B cell (primary cell): ENCODE results near the gene MAP3K21. TPM values are rescaled to one million over a fixed set of nuclear protein-coding genes. Genes with fewer than 3 reads are reported as not detected.

Source experiments
- ATAC-seq: fragments of 200-7000 bp; cut with Tn5 transposase; one replicate; pipeline ENCODE4 v1.10.0; 2021; ENCODE audit warnings: low read depth, mild to moderate bottlenecking, moderate number of reproducible peaks, moderate library complexity
- CTCF ChIA-PET: fragments of 350-600 bp; sonication (Branson Sonifier 250); formaldehyde crosslinking; loops from one replicate; lab custom pipeline; 2021; ENCODE audit warnings: antibody characterized with exemption, inconsistent platforms; lab: Charles Lee
- POLR2A ChIA-PET: fragments of 350-600 bp; sonication (Branson Sonifier 250); formaldehyde crosslinking; loops from one replicate; lab custom pipeline; 2021; ENCODE audit warnings: antibody characterized with exemption; lab: Charles Lee
- DNase-seq: peaks from one replicate; pipeline ENCODE4 v3.0.0; 2013
- H2AFZ ChIP-seq: 2 replicates; pipeline ENCODE4 v1.6.1; 2012; ENCODE audit warnings: mild to moderate bottlenecking, low read depth, low read length; ENCODE audit not compliant: insufficient read depth, poor library complexity, severe bottlenecking
- H3K27ac ChIP-seq, 2 donors: 1 replicate in 1 of 2; 2 replicates in 1 of 2; pipeline ENCODE4 v1.5.1; 2012 to 2013; ENCODE audit warnings: low read length in 2 of 2, mild to moderate bottlenecking in 2 of 2, moderate library complexity in 1 of 2
- H3K27me3 ChIP-seq, 4 experiments: fragments of 200-600 bp in 1 of 4; sonication (generic) in 1 of 4; replicated peaks in 1 of 4; 1 replicate in 2 of 4; 2 replicates in 2 of 4; pipeline versions ENCODE4 v1.6.1 to v1.7.0; 2013 to 2016; ENCODE audit warnings: low read length in 3 of 4, mild to moderate bottlenecking in 2 of 4, mixed read lengths in 1 of 4, moderate library complexity in 1 of 4; ENCODE audit not compliant: insufficient read depth in 4 of 4, control insufficient read depth in 3 of 4; ENCODE audit errors: control extremely low read depth in 1 of 4
- H3K36me3 ChIP-seq, 2 experiments: replicated peaks in 1 of 2; 1 replicate in 1 of 2; 2 replicates in 1 of 2; pipeline versions ENCODE4 v1.6.1 to v1.7.1; 2013; ENCODE audit warnings: low read length in 1 of 2; ENCODE audit not compliant: insufficient read depth in 2 of 2, control insufficient read depth in 1 of 2; ENCODE audit errors: control extremely low read depth in 1 of 2, extremely low read depth in 1 of 2
- H3K4me1 ChIP-seq, 2 donors: fragments of 200-600 bp in 1 of 2; sonication (generic) in 1 of 2; 1 replicate in 1 of 2; 2 replicates in 1 of 2; pipeline versions ENCODE4 v1.5.1 to v1.6.1; 2013 to 2017; ENCODE audit warnings: low read length in 2 of 2; ENCODE audit not compliant: control insufficient read depth in 2 of 2, insufficient read depth in 2 of 2
- H3K4me2 ChIP-seq: replicated peaks from 2 replicates; pipeline ENCODE3; 2012; ENCODE audit warnings: mild to moderate bottlenecking, low read depth, low read length; ENCODE audit not compliant: poor library complexity, severe bottlenecking
- H3K4me3 ChIP-seq, 5 experiments: fragments of 200-600 bp in 1 of 5; sonication (generic) in 1 of 5; 1 replicate in 3 of 5; 2 replicates in 2 of 5; pipeline versions ENCODE4 v1.5.1 to v1.7.0; 2011 to 2016; ENCODE audit warnings: low read length in 4 of 5, mild to moderate bottlenecking in 4 of 5, low read depth in 2 of 5, control low read depth in 1 of 5, moderate library complexity in 1 of 5; ENCODE audit not compliant: insufficient read depth in 1 of 5; ENCODE audit errors: control extremely low read depth in 1 of 5, extremely low read depth in 1 of 5
- H3K79me2 ChIP-seq: fragments of 200-600 bp; sonication (generic); one replicate; pipeline ENCODE4 v1.6.0; 2016; ENCODE audit warnings: low read length; ENCODE audit not compliant: control insufficient read depth, insufficient read depth
- H3K9ac ChIP-seq: fragments of 200-600 bp; sonication (generic); 2 replicates; pipeline ENCODE4 v1.6.1; 2017; ENCODE audit warnings: mild to moderate bottlenecking, low read length, moderate library complexity
- H3K9me3 ChIP-seq, 3 donors: one replicate each; pipeline versions ENCODE4 v1.6.1 to v1.7.1; 2013; ENCODE audit warnings: low read length in 2 of 3; ENCODE audit not compliant: control insufficient read depth in 2 of 3, insufficient read depth in 1 of 3; ENCODE audit errors: control extremely low read depth in 1 of 3
- H4K20me1 ChIP-seq: 2 replicates; pipeline ENCODE4 v1.6.0; 2012; ENCODE audit warnings: mild to moderate bottlenecking, low read length; ENCODE audit not compliant: insufficient read depth, control insufficient read depth, poor library complexity, severe bottlenecking
- H3K27ac Mint-ChIP-seq: one replicate; pipeline ENCODE4 v1.8.0; 2021; ENCODE audit warnings: mixed read lengths
- H3K27me3 Mint-ChIP-seq: one replicate; pipeline ENCODE4 v1.8.0; 2021; ENCODE audit warnings: mixed read lengths
- H3K4me1 Mint-ChIP-seq: one replicate; pipeline ENCODE4 v1.8.0; 2021; ENCODE audit warnings: mixed read lengths
- H3K4me3 Mint-ChIP-seq: one replicate; pipeline ENCODE4 v1.8.0; 2021; ENCODE audit warnings: mixed read lengths
- H3K9me3 Mint-ChIP-seq: one replicate; pipeline ENCODE4 v1.8.0; 2022; ENCODE audit warnings: mixed read lengths; ENCODE audit not compliant: insufficient read depth
- EZH2 ChIP-seq: IDR thresholded peaks from 2 replicates; pipeline ENCODE4 v1.6.1; 2012; ENCODE audit warnings: borderline replicate concordance, low read depth, mild to moderate bottlenecking, moderate library complexity, low read length; ENCODE audit not compliant: insufficient read depth, poor library complexity, severe bottlenecking
- WGBS: methylation state at CpG from one replicate; pipeline ENCODE4 v1.1.5; 2013; ENCODE audit warnings: missing lambda C conversion rate; ENCODE audit not compliant: insufficient coverage; 5-methylcytosine and 5-hydroxymethylcytosine counted together
- intact Hi-C: fragments of 100-400 bp; cut with micrococcal nuclease; formaldehyde crosslinking; loops from one replicate; pipeline ENCODE4 v1.10.0; 2022
- polyA plus RNA-seq: library from polyadenylated mRNA; depleted of rRNA; stranded (reverse); fragments of >200 nt; gene quantifications from 2 replicates; pipeline ENCODE4 v1.2.3, GENCODE V29; 2012
- total RNA-seq, 2 donors: library from RNA; stranded (reverse); fragments of 120-200 nt in 1 of 2; gene quantifications; 1 replicate in 1 of 2; 2 replicates in 1 of 2; pipeline versions ENCODE4 v1.2.3 to v1.2.4, GENCODE V29; 2013 to 2022
- TF ChIP-seq, protein P1 (sequence below): fragments of 200-600 bp; IDR thresholded peaks from one replicate; pipeline ENCODE4 v1.8.0; 2022; ENCODE audit warnings: antibody characterized with exemption, mild to moderate bottlenecking

The MAP3K21 gene
- total and polyA plus RNA-seq, 2 donors (not counting 1 experiment from before 2014, with no cell fraction given) = 1.5 to 3.7 TPM

DNA sequence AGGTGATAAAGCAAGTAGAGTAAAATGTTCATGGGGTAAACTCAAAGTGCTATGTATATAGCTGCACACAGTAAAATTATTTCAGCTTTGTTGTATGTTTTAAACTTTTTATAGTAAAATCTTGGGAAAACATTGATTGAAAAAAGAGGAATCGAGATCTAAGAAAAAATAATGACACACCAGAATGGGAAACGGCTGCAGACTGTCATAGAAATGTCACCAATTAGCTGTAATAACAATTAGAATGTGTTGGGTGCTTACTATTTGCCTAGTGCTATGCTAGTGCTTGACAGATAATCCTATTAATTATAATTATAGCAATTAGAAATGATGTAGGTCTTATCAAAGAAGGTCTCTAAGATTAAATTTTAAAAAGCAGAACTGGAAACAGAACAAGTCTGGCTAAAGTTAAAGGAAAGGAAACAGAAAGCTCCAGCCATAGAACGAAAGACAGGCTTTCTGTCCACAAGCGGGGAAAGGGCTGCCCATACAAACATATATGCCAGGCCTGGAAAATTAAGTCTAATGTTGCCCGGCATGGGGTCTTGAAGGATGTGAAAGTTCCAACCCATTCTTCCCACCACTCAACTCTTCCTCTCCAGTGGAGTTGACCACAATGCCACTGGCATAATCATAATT lies 37.0 kb upstream of the MAP3K21 start:
- intact Hi-C loops = no loop called here
- no peaks in the 10 kb centered on the region for H3K9me3 Mint-ChIP-seq
- ATAC-seq = no peak
- no peaks in the 10 kb centered on the region for H4K20me1 ChIP-seq
- H3K4me3 ChIP-seq = no peak overlapping the region
- H3K27me3 Mint-ChIP-seq = no peaks in the 10 kb centered on the region
- no peak overlapping the region for H3K9ac ChIP-seq
- H3K27me3 ChIP-seq = no peaks in the 10 kb centered on the region
- peaks cover 6% of the 10 kb centered on the region in 2 donors for H3K4me1 ChIP-seq
- WGBS = 20% methylated on average over 1 of the region's 5 CpGs
- POLR2A ChIA-PET = no interaction called here
- TF ChIP-seq EZH2 = no peak
- TF ChIP-seq, protein P1, sequence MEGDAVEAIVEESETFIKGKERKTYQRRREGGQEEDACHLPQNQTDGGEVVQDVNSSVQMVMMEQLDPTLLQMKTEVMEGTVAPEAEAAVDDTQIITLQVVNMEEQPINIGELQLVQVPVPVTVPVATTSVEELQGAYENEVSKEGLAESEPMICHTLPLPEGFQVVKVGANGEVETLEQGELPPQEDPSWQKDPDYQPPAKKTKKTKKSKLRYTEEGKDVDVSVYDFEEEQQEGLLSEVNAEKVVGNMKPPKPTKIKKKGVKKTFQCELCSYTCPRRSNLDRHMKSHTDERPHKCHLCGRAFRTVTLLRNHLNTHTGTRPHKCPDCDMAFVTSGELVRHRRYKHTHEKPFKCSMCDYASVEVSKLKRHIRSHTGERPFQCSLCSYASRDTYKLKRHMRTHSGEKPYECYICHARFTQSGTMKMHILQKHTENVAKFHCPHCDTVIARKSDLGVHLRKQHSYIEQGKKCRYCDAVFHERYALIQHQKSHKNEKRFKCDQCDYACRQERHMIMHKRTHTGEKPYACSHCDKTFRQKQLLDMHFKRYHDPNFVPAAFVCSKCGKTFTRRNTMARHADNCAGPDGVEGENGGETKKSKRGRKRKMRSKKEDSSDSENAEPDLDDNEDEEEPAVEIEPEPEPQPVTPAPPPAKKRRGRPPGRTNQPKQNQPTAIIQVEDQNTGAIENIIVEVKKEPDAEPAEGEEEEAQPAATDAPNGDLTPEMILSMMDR = no peak
- H3K27ac ChIP-seq = no peak overlapping the region
- H3K4me1 Mint-ChIP-seq = peaks cover 10% of the 10 kb centered on the region
- no peak overlapping the region for H3K4me2 ChIP-seq
- no peaks in the 10 kb centered on the region for H3K36me3 ChIP-seq
- CTCF ChIA-PET = interaction anchor here (0.6 to 1.3 kb wide), 3 partner anchors 15 to 99 kb away, joined by 3 read pairs; no protein-coding TSS in a partner anchor
- H3K9me3 ChIP-seq = no peaks in the 10 kb centered on the region
- DNase-seq = no peak
- no peak overlapping the region for H3K27ac Mint-ChIP-seq
- no peak overlapping the region for H3K4me3 Mint-ChIP-seq
- H2AFZ ChIP-seq = no peak overlapping the region
- no peaks in the 10 kb centered on the region for H3K79me2 ChIP-seq
